SU-DHL-6 (cell line): ENCODE data around the gene NFIX.

Source experiments
- H2AFZ ChIP-seq: fragments of 200-600 bp; sonication (generic); 2 replicates; pipeline ENCODE4 v1.6.1; 2014; ENCODE audit warnings: low read depth, mild to moderate bottlenecking, moderate library complexity, mixed read lengths, antibody characterized with exemption, low read length; ENCODE audit not compliant: severe bottlenecking
- H3F3A ChIP-seq: fragments of 200-600 bp; shearing (Covaris generic); 2 replicates; pipeline ENCODE4 v1.6.0; 2016; ENCODE audit warnings: antibody characterized with exemption, mild to moderate bottlenecking; ENCODE audit not compliant: insufficient read depth
- H3K27ac ChIP-seq: fragments of 200-600 bp; sonication (generic); 2 replicates; pipeline ENCODE4 v1.5.1; 2016; ENCODE audit warnings: low read depth, mild to moderate bottlenecking, low read length, moderate library complexity, mixed read lengths
- H3K27me3 ChIP-seq: fragments of 200-600 bp; sonication (generic), shearing (Covaris generic); 2 replicates; pipeline ENCODE4 v1.6.0; 2014; ENCODE audit warnings: mild to moderate bottlenecking, low read length
- H3K36me3 ChIP-seq: fragments of 200-600 bp; sonication (generic); 2 replicates; pipeline ENCODE4 v1.6.1; 2014; ENCODE audit warnings: mild to moderate bottlenecking, low read length, mixed read lengths
- H3K4me2 ChIP-seq: fragments of 300-600, 200-600 bp; shearing (Covaris generic), sonication (generic); 2 replicates; pipeline ENCODE4 v1.6.0; 2014; ENCODE audit warnings: low read length, low read depth, mild to moderate bottlenecking; ENCODE audit not compliant: poor library complexity, severe bottlenecking
- H3K4me3 ChIP-seq: fragments of 200-600 bp; sonication (generic); 2 replicates; pipeline ENCODE4 v1.5.1; 2014; ENCODE audit warnings: antibody characterized with exemption, low read length, mild to moderate bottlenecking, mixed read lengths; ENCODE audit not compliant: insufficient read depth, poor library complexity, severe bottlenecking
- H3K79me2 ChIP-seq: fragments of 200-600 bp; sonication (generic); 2 replicates; pipeline ENCODE4 v1.6.1; 2014; ENCODE audit warnings: mild to moderate bottlenecking, low read length, moderate library complexity; ENCODE audit not compliant: insufficient read depth
- H3K9ac ChIP-seq: fragments of 200-600 bp; sonication (generic); 2 replicates; pipeline ENCODE4 v1.7.0; 2014; ENCODE audit warnings: mild to moderate bottlenecking, low read length
- H3K9me2 ChIP-seq: fragments of 200-600 bp; sonication (generic); replicated peaks from 2 replicates; pipeline ENCODE4 v1.6.1; 2014; ENCODE audit warnings: low read length; ENCODE audit not compliant: insufficient read depth
- H3K9me3 ChIP-seq: fragments of 200-600 bp; sonication (generic); 2 replicates; pipeline ENCODE4 v1.6.1; 2014; ENCODE audit warnings: low read length, mixed read lengths; ENCODE audit not compliant: insufficient read depth
- H4K20me1 ChIP-seq: fragments of 200-600 bp; sonication (generic); 2 replicates; pipeline ENCODE4 v1.6.1; 2014; ENCODE audit warnings: low read depth, mild to moderate bottlenecking, antibody characterized with exemption, low read length, moderate library complexity, mixed read lengths
- CTCF ChIP-seq: fragments of 200-600 bp; sonication (generic); IDR thresholded peaks from one replicate; pipeline ENCODE4 v1.5.1; 2017; ENCODE audit warnings: antibody characterized with exemption, mild to moderate bottlenecking, low read length, moderate library complexity; ENCODE audit not compliant: insufficient read depth, poor library complexity, severe bottlenecking
- EZH2phosphoT487 ChIP-seq: fragments of 200-600 bp; sonication (generic), shearing (Covaris generic); conservative IDR thresholded peaks from 2 replicates; pipeline ENCODE4 v1.6.1; 2018; ENCODE audit warnings: mild to moderate bottlenecking, antibody characterized with exemption, low read length, moderate library complexity, mixed read lengths

Gene NFIX

GRCh38 chr19:12967907-12968306 is 27.4 kb upstream of the NFIX start:
- Histone ChIP-seq H3K36me3 (no peaks in the 10 kb centered on the region), H3K4me2 (no peak overlapping the region), H3K79me2 (no peaks in the 10 kb centered on the region), H4K20me1 (no peaks in the 10 kb centered on the region), H3K9me2 (no peaks in the 10 kb centered on the region), H3K27ac (no peak overlapping the region), H3K27me3 (no peaks in the 10 kb centered on the region), H3K9me3 (no peaks in the 10 kb centered on the region), H3K4me3 (no peak overlapping the region), H2AFZ (no peak overlapping the region), H3F3A (no peaks in the 10 kb centered on the region), H3K9ac (no peak overlapping the region)
- TF ChIP-seq CTCF (no peak), EZH2phosphoT487 (no peak)

- H3K79me2 ChIP-seq: no peaks in the 10 kb centered on the region
- H4K20me1 ChIP-seq: no peaks in the 10 kb centered on the region
- H3K9me2 ChIP-seq: no peaks in the 10 kb centered on the region
- H3K9ac ChIP-seq: no peak within 1 kb of the TSS
- no peak within 1 kb of the TSS for H2AFZ ChIP-seq
- no peaks in the 10 kb centered on the region for H3F3A ChIP-seq
- H3K27ac ChIP-seq: no peak within 1 kb of the TSS
- no peaks in the 10 kb centered on the region for H3K9me3 ChIP-seq
- no peaks in the 10 kb centered on the region for H3K36me3 ChIP-seq
- H3K27me3 ChIP-seq: no peaks in the 10 kb centered on the region
- no peak within 1 kb of the TSS for H3K4me2 ChIP-seq
- H3K4me3 ChIP-seq: no peak within 1 kb of the TSS
- TF ChIP-seq CTCF (no peak), EZH2phosphoT487 (no peak)
Measured at GRCh38 chr19:12969292-12969988, 25.8 kb upstream of the NFIX start, which contains the start of gene DAND5. TSS of gene DAND5 (plus strand) at chr19:12969576. CDS start at chr19:12969661, 85 bp downstream.

- Histone ChIP-seq H3K9ac (no peak overlapping the region), H3F3A (no peaks in the 10 kb centered on the region), H3K79me2 (no peaks in the 10 kb centered on the region), H3K27ac (no peak overlapping the region), H4K20me1 (no peaks in the 10 kb centered on the region), H3K4me2 (no peak overlapping the region), H3K9me2 (no peaks in the 10 kb centered on the region), H3K9me3 (no peaks in the 10 kb centered on the region), H3K4me3 (no peak overlapping the region), H3K27me3 (no peaks in the 10 kb centered on the region), H3K36me3 (no peaks in the 10 kb centered on the region), H2AFZ (no peak overlapping the region)
- TF ChIP-seq EZH2phosphoT487: no peak
- no peak for TF ChIP-seq CTCF
Measured at GRCh38 chr19:12970070-12970820, 25.0 kb upstream of the NFIX start.
